ENCODE data around the gene IFITM1. TPM values are rescaled to one million over a fixed set of nuclear protein-coding genes. Genes with fewer than 3 reads are reported as not detected.

Gene IFITM1
- total RNA-seq, 1 donor from 2014 or later = 13.3 TPM

DNA sequence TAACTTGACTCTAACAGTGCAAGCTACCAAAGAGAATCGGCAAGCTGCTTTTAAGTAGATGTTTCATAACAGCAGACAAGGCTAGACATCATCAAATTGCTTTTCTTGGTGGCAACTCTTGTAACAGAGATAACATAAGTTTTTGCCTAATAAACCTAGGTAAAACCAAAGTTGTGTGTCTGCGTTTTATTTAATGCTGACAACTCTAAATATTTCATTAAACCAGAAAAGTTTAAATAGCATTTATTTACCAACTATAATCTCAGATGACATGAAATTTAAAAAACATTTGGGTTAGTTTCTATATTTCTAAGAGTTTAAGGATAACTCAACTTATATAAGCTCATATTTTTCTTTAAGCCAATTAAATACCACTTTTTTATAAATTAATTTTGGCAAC, 26.1 kb downstream of the IFITM1 start:
- H4K20me1 ChIP-seq (ENCODE audit: low read depth) = no peaks in the 10 kb centered on the region
- TF ChIP-seq EZH2 (IDR thresholded peaks at IDR 0.05) (no peak), EZH2phosphoT487 (IDR thresholded peaks at IDR 0.05) (no peak)
- TF ChIP-seq, protein P1, sequence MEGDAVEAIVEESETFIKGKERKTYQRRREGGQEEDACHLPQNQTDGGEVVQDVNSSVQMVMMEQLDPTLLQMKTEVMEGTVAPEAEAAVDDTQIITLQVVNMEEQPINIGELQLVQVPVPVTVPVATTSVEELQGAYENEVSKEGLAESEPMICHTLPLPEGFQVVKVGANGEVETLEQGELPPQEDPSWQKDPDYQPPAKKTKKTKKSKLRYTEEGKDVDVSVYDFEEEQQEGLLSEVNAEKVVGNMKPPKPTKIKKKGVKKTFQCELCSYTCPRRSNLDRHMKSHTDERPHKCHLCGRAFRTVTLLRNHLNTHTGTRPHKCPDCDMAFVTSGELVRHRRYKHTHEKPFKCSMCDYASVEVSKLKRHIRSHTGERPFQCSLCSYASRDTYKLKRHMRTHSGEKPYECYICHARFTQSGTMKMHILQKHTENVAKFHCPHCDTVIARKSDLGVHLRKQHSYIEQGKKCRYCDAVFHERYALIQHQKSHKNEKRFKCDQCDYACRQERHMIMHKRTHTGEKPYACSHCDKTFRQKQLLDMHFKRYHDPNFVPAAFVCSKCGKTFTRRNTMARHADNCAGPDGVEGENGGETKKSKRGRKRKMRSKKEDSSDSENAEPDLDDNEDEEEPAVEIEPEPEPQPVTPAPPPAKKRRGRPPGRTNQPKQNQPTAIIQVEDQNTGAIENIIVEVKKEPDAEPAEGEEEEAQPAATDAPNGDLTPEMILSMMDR (IDR thresholded peaks at IDR 0.05) = no peak
- H3K27ac ChIP-seq = no peak overlapping the region
- H3F3A ChIP-seq (ENCODE audit: low read depth) = peaks cover 34% of the 10 kb centered on the region
- H3K27me3 Mint-ChIP-seq (ENCODE audit: insufficient read depth, low read depth) = peaks cover 7% of the 10 kb centered on the region
- no peaks in the 10 kb centered on the region for H3K79me2 ChIP-seq (ENCODE audit: low read depth)
- H3K9ac ChIP-seq = no peak overlapping the region
- no peaks in the 10 kb centered on the region for H3K9me3 ChIP-seq (ENCODE audit: low read depth)
- peaks cover 43% of the 10 kb centered on the region for H3K4me1 ChIP-seq
- H3K9me3 Mint-ChIP-seq = no peaks in the 10 kb centered on the region
- no peaks in the 10 kb centered on the region for H3K27me3 ChIP-seq
- no peaks in the 10 kb centered on the region for H3K36me3 Mint-ChIP-seq
- peaks cover 43% of the 10 kb centered on the region for H3K4me1 Mint-ChIP-seq
- H3K36me3 ChIP-seq = no peaks in the 10 kb centered on the region
- DNase-seq (ENCODE audit: low spot score) = no peak
- no peak overlapping the region for H3K4me3 Mint-ChIP-seq
- H3K4me3 ChIP-seq = no peak overlapping the region
- H2AFZ ChIP-seq (replicated peaks) = no peak overlapping the region
- no peak overlapping the region for H3K4me2 ChIP-seq
- H3K27ac Mint-ChIP-seq = no peak overlapping the region

DNA sequence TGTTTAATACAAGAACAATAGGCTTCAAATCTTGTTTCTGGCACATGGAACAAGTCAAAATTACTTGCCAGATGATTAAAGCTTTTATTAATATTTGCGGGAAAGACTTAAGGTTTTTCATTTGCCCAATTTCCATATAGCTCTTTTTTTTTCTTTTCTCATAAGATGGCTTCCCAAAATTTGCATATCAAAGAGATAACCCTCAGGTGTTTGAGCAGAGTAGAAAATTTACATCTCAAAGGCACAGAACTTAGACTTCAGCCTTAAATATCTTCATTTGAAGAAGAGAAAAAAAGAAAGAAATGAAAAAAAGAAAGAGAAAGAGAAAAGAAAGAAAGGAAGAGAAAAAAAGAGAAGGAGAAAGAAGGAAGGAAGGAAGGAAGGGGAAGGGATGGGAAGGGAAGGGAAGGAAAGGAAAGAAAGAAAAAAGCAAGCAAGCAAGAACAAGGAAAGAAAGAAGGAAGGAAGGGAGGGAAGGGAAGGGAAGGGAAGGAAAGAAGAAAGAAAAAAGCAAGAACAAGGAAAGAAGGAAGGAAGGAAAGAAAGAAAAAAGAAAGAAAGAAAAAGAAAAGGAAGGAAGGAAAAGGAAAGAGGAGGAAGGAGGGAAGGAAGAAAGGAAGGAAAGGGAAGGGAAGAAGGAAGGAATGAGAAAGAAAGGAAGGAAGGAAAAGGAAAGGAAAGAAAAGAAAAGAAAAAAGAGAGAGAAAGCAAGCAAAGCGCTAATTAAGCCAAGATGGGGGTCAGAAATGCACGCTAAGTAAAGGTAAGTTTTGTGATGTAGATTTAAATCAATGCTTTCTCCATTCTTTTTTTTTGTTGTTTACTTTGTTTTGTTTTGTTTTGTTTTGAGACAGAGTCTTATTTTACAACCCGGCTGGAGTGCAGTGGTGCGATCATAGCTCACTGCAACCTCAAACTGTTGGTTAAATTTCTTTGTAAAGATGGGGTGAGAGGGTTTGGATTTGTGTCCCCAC, 27.0 kb downstream of the IFITM1 start:
- H3K27me3 ChIP-seq = no peaks in the 10 kb centered on the region
- no peaks in the 10 kb centered on the region for H3K36me3 Mint-ChIP-seq
- peaks cover 29% of the 10 kb centered on the region for H3F3A ChIP-seq (ENCODE audit: low read depth)
- H3K4me1 ChIP-seq = peaks cover 34% of the 10 kb centered on the region
- no peak overlapping the region for H3K4me3 Mint-ChIP-seq
- no peak overlapping the region for H3K27ac ChIP-seq
- peak overlapping the region; percentile 44 for H3K27ac Mint-ChIP-seq
- H3K4me2 ChIP-seq = no peak overlapping the region
- H2AFZ ChIP-seq (replicated peaks) = peak overlapping the region; percentile 32
- DNase-seq (ENCODE audit: low spot score) = no peak
- TF ChIP-seq, protein P1 (IDR thresholded peaks at IDR 0.05) = no peak
- no peak for TF ChIP-seq EZH2phosphoT487 (IDR thresholded peaks at IDR 0.05)
- TF ChIP-seq EZH2 (IDR thresholded peaks at IDR 0.05) = no peak
- H4K20me1 ChIP-seq (ENCODE audit: low read depth) = no peaks in the 10 kb centered on the region
- peaks cover 36% of the 10 kb centered on the region for H3K4me1 Mint-ChIP-seq
- H3K4me3 ChIP-seq = no peak overlapping the region
- H3K9me3 Mint-ChIP-seq = no peaks in the 10 kb centered on the region
- no peaks in the 10 kb centered on the region for H3K79me2 ChIP-seq (ENCODE audit: low read depth)
- no peaks in the 10 kb centered on the region for H3K36me3 ChIP-seq
- H3K27me3 Mint-ChIP-seq (ENCODE audit: insufficient read depth, low read depth) = peaks cover 11% of the 10 kb centered on the region
- no peaks in the 10 kb centered on the region for H3K9me3 ChIP-seq (ENCODE audit: low read depth)
- no peak overlapping the region for H3K9ac ChIP-seq

DNA sequence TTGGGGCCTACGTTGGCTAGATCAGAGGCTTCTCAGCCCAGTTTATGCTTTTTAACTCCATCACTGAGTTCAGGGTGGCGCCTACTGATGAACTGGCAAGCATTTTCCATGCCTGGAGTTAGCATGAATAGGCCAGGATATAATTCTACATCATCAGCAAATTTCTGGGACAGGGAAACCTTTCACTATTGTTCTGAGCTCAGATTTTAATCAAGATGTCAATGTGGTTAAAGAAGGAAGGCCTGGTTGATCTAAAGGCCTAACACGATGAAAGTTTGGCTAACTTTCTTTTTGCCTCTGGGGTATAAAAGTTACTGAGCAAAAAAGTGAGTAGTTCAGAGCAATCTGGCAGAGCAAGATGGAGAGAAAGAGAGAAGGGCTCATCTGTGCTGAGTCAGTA, 28.5 kb downstream of the IFITM1 start:
- H3K27me3 Mint-ChIP-seq (ENCODE audit: insufficient read depth, low read depth) = peaks cover 11% of the 10 kb centered on the region
- H3K4me1 ChIP-seq = peaks cover 23% of the 10 kb centered on the region
- no peaks in the 10 kb centered on the region for H3K79me2 ChIP-seq (ENCODE audit: low read depth)
- no peaks in the 10 kb centered on the region for H4K20me1 ChIP-seq (ENCODE audit: low read depth)
- no peak overlapping the region for H3K4me3 Mint-ChIP-seq
- no peaks in the 10 kb centered on the region for H3K9me3 Mint-ChIP-seq
- H3K9ac ChIP-seq = no peak overlapping the region
- no peak overlapping the region for H3K4me2 ChIP-seq
- H3K36me3 Mint-ChIP-seq = no peaks in the 10 kb centered on the region
- peaks cover 18% of the 10 kb centered on the region for H3F3A ChIP-seq (ENCODE audit: low read depth)
- H3K36me3 ChIP-seq = no peaks in the 10 kb centered on the region
- H3K4me3 ChIP-seq = no peak overlapping the region
- H3K27ac ChIP-seq = no peak overlapping the region
- H3K27me3 ChIP-seq = no peaks in the 10 kb centered on the region
- peak overlapping the region; percentile 12 for H2AFZ ChIP-seq (replicated peaks)
- H3K27ac Mint-ChIP-seq = peak overlapping the region; percentile 55
- no peaks in the 10 kb centered on the region for H3K9me3 ChIP-seq (ENCODE audit: low read depth)
- TF ChIP-seq EZH2phosphoT487 (IDR thresholded peaks at IDR 0.05) (no peak), EZH2 (IDR thresholded peaks at IDR 0.05) (no peak)
- TF ChIP-seq, protein P1 (IDR thresholded peaks at IDR 0.05) = no peak
- H3K4me1 Mint-ChIP-seq = peaks cover 25% of the 10 kb centered on the region
- no peak for DNase-seq (ENCODE audit: low spot score)
